Spleen (tissue), 7 donors: Measurements from ENCODE around the gene ANOS1.

Experiments used
- CTCF ChIP-seq, 11 experiments: fragments of 200-600 bp in 7 of 11; fragments of 450-650 bp in 4 of 11; sonication (generic) in 4 of 11; IDR thresholded peaks in 8 of 11; conservative IDR thresholded peaks in 3 of 11; 1 replicate in 7 of 11; 2 replicates in 4 of 11; pipeline versions ENCODE4 v1.4.0 to v1.8.0; 2016 to 2021; ENCODE audit warnings: antibody characterized with exemption in 11 of 11, inconsistent platforms in 4 of 11, mild to moderate bottlenecking in 1 of 11
- POLR2A ChIP-seq, 3 donors: fragments of 450-650 bp; IDR thresholded peaks; one replicate each; pipeline ENCODE4 v1.5.1; 2017; ENCODE audit warnings: antibody characterized with exemption in 3 of 3, mild to moderate bottlenecking in 1 of 3
- donor health status: DM: no; HTN: no; CAD: no; lungs with moderate emphysema.
- donor health status: DM: no; HTN: no; CAD: no.
- donor health status: DM: no; HTN: no; CAD: no.

- TF ChIP-seq CTCF (IDR thresholded peaks at IDR 0.05 in 8 of 11, conservative IDR thresholded peaks at IDR 0.05 in 3 of 11) (no peak), POLR2A (IDR thresholded peaks at IDR 0.05) (no peak)
Measured at GRCh38 chrX:8721536-8721935, 10.4 kb downstream of the ANOS1 start.
